ENCODE data around the gene SORCS1.

- TF ChIP-seq CTCF (IDR thresholded peaks at IDR 0.05) (no peak), POLR2A (IDR thresholded peaks at IDR 0.05) (no peak)
Measured at GRCh38 chr10:106720683-106721082, 443.8 kb downstream of the SORCS1 start.

Measured in tibial nerve (tissue), 3 donors.